Peyer's patch (tissue), 4 donors: ENCODE results near the gene HIVEP2.

ENCODE experiments used
- CTCF ChIP-seq, 6 experiments: fragments of 450-650 bp in 4 of 6; fragments of 200-600 bp in 2 of 6; sonication (generic) in 1 of 6; IDR thresholded peaks; one replicate each; pipeline ENCODE4 v1.5.1; 2017 to 2019; ENCODE audit warnings: antibody characterized with exemption in 6 of 6, mild to moderate bottlenecking in 3 of 6, moderate library complexity in 1 of 6
- POLR2A ChIP-seq, 2 donors: fragments of 450-650 bp; IDR thresholded peaks; one replicate each; pipeline ENCODE4 v1.5.1; 2017; ENCODE audit warnings: antibody characterized with exemption in 2 of 2, mild to moderate bottlenecking in 2 of 2, moderate library complexity in 2 of 2

GRCh38 chr6:142712231-142712630, 232.7 kb downstream of the HIVEP2 start:
- TF ChIP-seq CTCF (IDR thresholded peaks at IDR 0.05) (no peak), POLR2A (IDR thresholded peaks at IDR 0.05) (no peak)
